ENCODE measurements around the gene SEMA3E.

SEMA3E gene

DNA sequence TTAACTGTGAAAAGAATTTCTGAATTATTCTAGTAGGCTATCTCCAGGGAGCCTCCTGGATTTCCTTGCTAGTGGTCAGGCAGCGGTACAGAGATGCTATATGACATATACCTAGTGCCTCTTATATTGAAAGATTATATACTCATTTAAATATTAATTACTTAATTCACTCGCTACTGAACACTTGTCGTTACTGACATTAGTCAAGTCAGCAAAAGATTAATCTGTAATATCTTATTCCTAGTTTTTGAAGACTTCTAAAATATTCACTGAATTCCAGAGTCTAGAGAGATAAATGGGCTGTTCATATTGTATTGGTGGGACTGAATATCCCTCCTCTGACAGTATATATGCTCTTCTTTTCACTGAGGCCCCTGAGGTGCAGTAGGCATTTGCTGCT, 2.9 kb downstream of the SEMA3E start:
- TF ChIP-seq, protein P1, sequence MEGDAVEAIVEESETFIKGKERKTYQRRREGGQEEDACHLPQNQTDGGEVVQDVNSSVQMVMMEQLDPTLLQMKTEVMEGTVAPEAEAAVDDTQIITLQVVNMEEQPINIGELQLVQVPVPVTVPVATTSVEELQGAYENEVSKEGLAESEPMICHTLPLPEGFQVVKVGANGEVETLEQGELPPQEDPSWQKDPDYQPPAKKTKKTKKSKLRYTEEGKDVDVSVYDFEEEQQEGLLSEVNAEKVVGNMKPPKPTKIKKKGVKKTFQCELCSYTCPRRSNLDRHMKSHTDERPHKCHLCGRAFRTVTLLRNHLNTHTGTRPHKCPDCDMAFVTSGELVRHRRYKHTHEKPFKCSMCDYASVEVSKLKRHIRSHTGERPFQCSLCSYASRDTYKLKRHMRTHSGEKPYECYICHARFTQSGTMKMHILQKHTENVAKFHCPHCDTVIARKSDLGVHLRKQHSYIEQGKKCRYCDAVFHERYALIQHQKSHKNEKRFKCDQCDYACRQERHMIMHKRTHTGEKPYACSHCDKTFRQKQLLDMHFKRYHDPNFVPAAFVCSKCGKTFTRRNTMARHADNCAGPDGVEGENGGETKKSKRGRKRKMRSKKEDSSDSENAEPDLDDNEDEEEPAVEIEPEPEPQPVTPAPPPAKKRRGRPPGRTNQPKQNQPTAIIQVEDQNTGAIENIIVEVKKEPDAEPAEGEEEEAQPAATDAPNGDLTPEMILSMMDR (IDR thresholded peaks at IDR 0.05): no peak
- H3K4me1 Mint-ChIP-seq: peaks cover 17% of the 10 kb centered on the region
- no peak overlapping the region for H3K27ac Mint-ChIP-seq
- H3K36me3 Mint-ChIP-seq (ENCODE audit: low read depth): no peaks in the 10 kb centered on the region
- no peaks in the 10 kb centered on the region for H3K27me3 Mint-ChIP-seq (ENCODE audit: low read depth, poor library complexity)
- DNase-seq: no peak
- no peak overlapping the region for H3K4me3 Mint-ChIP-seq
- no peaks in the 10 kb centered on the region for H3K9me3 Mint-ChIP-seq

DNA sequence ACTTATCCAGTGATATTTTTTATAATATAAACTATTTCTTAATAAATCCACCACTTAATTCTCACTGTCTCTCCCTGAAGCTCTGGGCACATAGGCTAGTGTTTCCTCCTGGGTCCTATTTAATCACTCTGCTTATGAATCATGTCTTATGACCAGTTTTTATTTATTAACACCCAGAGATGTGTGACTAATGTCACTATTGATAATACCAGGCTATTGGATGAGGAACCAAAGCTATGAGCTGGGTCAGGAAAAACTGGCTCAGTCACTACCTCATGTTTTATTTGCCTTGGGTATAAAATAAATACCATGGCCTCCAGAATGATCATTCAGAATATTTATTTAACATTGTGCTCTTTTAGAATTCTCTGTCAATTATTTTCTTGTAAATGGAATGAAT, 5.2 kb downstream of the SEMA3E start:
- no peak for DNase-seq
- peaks cover 25% of the 10 kb centered on the region for H3K4me1 Mint-ChIP-seq
- TF ChIP-seq, protein P1 (IDR thresholded peaks at IDR 0.05): no peak
- H3K4me3 Mint-ChIP-seq: no peak overlapping the region
- H3K27ac Mint-ChIP-seq: no peak overlapping the region
- no peaks in the 10 kb centered on the region for H3K27me3 Mint-ChIP-seq (ENCODE audit: low read depth, poor library complexity)
- no peaks in the 10 kb centered on the region for H3K36me3 Mint-ChIP-seq (ENCODE audit: low read depth)
- no peaks in the 10 kb centered on the region for H3K9me3 Mint-ChIP-seq

DNA sequence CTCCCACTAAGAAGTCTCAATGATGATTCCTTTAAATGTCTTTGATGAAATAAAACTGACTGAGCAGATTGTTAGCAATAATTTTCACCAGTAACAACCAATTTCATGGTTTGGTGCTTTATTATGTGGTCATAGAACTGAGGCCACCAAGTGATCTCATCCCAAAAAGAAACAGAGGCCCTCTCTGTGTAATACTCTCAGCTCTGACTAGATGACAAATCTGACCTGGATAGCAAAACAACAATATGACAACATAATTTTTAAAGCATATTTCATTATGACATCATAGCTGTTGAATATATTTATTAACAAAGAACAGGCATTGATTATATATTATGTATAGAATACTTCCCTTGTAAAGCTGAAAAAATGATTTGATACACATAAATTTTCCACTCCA, 5.9 kb downstream of the SEMA3E start:
- TF ChIP-seq, protein P1 (IDR thresholded peaks at IDR 0.05): no peak
- H3K27me3 Mint-ChIP-seq (ENCODE audit: low read depth, poor library complexity): no peaks in the 10 kb centered on the region
- H3K36me3 Mint-ChIP-seq (ENCODE audit: low read depth): no peaks in the 10 kb centered on the region
- no peak for DNase-seq
- H3K9me3 Mint-ChIP-seq: no peaks in the 10 kb centered on the region
- no peak overlapping the region for H3K27ac Mint-ChIP-seq
- H3K4me3 Mint-ChIP-seq: no peak overlapping the region
- H3K4me1 Mint-ChIP-seq: peaks cover 18% of the 10 kb centered on the region

DNA sequence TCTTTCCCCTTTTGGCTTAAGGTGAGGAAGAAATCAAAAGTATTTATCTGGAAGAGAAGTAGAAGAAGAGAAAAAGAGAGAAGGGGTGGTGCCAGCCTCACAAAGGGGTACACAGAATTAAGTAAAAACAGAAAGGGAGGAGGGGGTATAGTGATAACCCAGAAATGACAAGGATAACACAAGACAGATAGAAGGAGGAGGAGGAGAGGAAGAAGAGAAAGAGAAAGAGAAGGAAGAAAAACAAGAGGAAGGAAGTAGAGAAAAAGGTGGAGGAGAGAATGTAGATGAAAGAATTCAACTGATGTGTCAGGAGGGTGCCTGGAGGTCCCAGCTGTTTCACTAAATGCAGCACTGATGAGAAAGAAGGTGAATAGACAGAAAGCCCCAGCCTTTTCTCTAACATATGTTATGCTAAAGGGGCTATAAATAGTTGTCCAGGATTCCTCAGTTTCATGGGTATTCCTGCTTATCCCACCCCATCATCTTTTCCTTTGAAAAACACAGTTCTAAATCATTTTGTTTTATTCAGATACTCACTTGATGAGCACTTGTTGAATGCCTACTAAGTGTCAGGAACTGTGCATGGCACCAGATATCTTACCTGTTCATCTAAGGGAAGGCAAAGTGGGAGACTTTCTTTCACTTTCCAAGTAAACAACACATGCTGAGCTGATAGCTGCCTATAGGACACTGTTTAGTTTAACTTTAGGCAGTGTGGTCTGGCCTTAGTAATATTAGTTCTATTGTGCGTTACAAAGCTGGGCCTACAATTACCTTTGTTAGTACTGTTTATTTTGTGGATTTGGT, 8.0 kb downstream of the SEMA3E start:
- H3K36me3 Mint-ChIP-seq (ENCODE audit: low read depth): no peaks in the 10 kb centered on the region
- no peaks in the 10 kb centered on the region for H3K27me3 Mint-ChIP-seq (ENCODE audit: low read depth, poor library complexity)
- no peak overlapping the region for H3K27ac Mint-ChIP-seq
- no peak overlapping the region for H3K4me3 Mint-ChIP-seq
- no peaks in the 10 kb centered on the region for H3K9me3 Mint-ChIP-seq
- TF ChIP-seq, protein P1 (IDR thresholded peaks at IDR 0.05): no peak
- peaks cover 15% of the 10 kb centered on the region for H3K4me1 Mint-ChIP-seq
- no peak for DNase-seq

DNA sequence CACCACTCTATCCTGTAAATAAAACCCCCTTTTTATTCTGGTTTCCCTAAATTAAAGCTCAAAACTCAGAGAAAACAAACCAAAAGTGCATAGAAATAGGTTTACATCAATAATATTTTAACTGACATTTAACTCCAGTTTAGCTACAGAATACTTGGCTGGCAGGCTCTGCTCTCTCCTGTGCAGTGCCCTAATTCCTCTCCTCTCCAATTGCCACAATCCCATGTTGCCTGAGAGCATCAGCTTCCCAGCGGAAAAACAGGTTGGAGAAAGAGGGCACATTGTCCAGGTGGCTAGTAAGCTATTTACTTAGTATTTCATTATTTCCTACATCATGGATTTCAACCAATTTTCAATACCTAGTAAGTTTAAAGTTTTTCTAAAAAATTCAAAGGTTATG, 8.7 kb downstream of the SEMA3E start:
- no peaks in the 10 kb centered on the region for H3K9me3 Mint-ChIP-seq
- H3K36me3 Mint-ChIP-seq (ENCODE audit: low read depth): no peaks in the 10 kb centered on the region
- H3K27ac Mint-ChIP-seq: no peak overlapping the region

More for the DNA sequence above, 8.7 kb downstream of the SEMA3E start:
- Mint-ChIP-seq H3K27me3 (ENCODE audit: low read depth, poor library complexity) (no peaks in the 10 kb centered on the region), H3K4me3 (no peak overlapping the region), H3K4me1 (peaks cover 15% of the 10 kb centered on the region)
- no peak for DNase-seq
- TF ChIP-seq, protein P1 (IDR thresholded peaks at IDR 0.05): no peak

Data from nephron progenitor cell (in vitro differentiated cells).